Measurements from ENCODE around the gene ERN1. TPM values are rescaled to one million over a fixed set of nuclear protein-coding genes. Genes with fewer than 3 reads are reported as not detected.

ERN1 gene
- total RNA-seq, 1 experiment from 2014 or later = 27.5 TPM

DNA sequence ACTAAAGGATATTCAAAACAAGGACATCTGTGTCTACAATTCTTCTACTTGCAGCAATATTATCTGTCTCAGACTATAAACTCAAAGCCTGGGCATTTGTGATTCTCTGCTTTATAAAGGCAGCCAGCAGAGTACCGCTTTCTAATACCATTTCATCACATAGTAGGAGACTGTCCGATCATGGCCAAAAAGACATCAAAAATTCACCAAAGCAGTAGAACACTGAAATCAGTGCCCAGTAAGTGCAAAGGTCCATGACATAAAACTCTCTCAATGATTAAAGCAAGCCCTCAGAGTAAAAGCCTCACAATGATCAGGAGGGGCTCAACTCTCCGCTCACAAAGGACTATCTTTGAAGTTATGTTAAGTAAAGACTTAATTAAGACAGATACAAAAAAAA, 23.0 kb downstream of the ERN1 start:
- Mint-ChIP-seq H3K9me3 (ENCODE audit: unreplicated experiment) (no peaks in the 10 kb centered on the region), H3K27ac (ENCODE audit: unreplicated experiment) (no peak overlapping the region), H3K27me3 (ENCODE audit: insufficient read depth, unreplicated experiment) (no peaks in the 10 kb centered on the region), H3K4me3 (ENCODE audit: unreplicated experiment) (no peak overlapping the region), H3K4me1 (ENCODE audit: low read depth, unreplicated experiment) (peaks cover 29% of the 10 kb centered on the region), H3K36me3 (ENCODE audit: insufficient read depth, unreplicated experiment) (no peaks in the 10 kb centered on the region)
- no TSS peak for BruUV-seq (replicated peaks)
- DNase-seq = no peak
- Histone ChIP-seq H3K36me3 (ENCODE audit: control insufficient read depth, insufficient read depth, low read length) (no peaks in the 10 kb centered on the region), H3K27me3 (replicated peaks; ENCODE audit: control insufficient read depth, insufficient read depth, low read length) (no peaks in the 10 kb centered on the region), H3K9me3 (no peaks in the 10 kb centered on the region), H3K4me3 (ENCODE audit: low read depth, low read length) (no peak overlapping the region), H3K4me1 (peaks cover 18% of the 10 kb centered on the region)
- intact Hi-C loops (cut with micrococcal nuclease; ENCODE audit: unreplicated experiment) = no loop called here
- TF ChIP-seq, protein P1, sequence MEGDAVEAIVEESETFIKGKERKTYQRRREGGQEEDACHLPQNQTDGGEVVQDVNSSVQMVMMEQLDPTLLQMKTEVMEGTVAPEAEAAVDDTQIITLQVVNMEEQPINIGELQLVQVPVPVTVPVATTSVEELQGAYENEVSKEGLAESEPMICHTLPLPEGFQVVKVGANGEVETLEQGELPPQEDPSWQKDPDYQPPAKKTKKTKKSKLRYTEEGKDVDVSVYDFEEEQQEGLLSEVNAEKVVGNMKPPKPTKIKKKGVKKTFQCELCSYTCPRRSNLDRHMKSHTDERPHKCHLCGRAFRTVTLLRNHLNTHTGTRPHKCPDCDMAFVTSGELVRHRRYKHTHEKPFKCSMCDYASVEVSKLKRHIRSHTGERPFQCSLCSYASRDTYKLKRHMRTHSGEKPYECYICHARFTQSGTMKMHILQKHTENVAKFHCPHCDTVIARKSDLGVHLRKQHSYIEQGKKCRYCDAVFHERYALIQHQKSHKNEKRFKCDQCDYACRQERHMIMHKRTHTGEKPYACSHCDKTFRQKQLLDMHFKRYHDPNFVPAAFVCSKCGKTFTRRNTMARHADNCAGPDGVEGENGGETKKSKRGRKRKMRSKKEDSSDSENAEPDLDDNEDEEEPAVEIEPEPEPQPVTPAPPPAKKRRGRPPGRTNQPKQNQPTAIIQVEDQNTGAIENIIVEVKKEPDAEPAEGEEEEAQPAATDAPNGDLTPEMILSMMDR (IDR thresholded peaks at IDR 0.05; ENCODE audit: insufficient read depth in 1 of 2, low read depth in 1 of 2, low read length in 1 of 2, severe bottlenecking in 1 of 2, unreplicated experiment in 1 of 2) = no peak
- POLR2A ChIA-PET = no interaction called here
- CTCF ChIA-PET = no interaction called here

DNA sequence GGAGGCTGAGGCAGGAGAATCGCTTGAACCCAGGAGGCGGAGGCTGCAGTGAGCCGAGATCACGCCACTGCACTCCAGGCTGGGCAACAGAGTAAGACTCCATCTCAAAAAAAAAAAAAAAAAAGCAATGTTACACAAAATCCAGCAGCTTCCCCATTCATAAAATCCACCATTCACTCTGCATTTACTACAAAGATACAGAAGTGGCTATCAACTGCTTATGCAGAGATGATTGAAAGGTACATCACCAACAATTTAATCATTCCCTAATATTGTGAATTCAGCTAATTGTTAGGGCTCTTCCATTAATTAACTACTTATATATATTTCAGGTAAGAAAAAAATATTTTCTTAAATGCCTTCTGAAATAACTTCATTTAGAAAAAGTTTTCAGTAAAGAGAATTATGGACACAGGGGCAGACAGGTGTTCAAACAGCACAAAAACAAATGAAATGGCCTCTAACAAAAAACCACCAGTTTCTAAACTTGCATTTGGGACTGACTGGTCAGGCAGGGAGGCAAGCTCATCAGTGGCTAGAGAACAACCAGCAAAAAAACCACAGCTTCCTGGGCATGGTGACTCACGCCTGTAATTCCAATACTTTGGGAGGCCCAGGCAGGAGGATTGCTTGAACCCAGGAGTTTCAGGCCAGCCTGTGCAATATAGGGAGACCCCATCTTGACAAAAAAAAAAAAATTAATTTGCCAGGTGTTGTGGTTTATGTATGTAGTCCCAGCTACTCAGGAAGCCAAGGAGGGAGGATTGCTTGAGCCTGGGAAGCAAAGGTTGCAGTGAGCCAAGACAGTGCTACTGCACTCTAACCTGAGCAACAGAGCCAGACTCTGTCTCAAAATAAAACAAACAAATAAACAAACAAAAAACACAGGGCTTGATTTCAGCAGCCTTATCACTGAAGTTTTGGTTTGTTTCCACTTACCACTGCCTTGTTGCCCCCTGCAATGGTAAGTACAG, 26.3 kb downstream of the ERN1 start:
- no peak for DNase-seq
- POLR2A ChIA-PET = interaction anchor here (0.6 kb wide), 1 partner anchor 11 kb away, joined by 3 read pairs; no protein-coding TSS in a partner anchor
- Mint-ChIP-seq H3K4me3 (ENCODE audit: unreplicated experiment) (no peak overlapping the region), H3K4me1 (ENCODE audit: low read depth, unreplicated experiment) (peaks cover 12% of the 10 kb centered on the region), H3K27me3 (ENCODE audit: insufficient read depth, unreplicated experiment) (no peaks in the 10 kb centered on the region), H3K9me3 (ENCODE audit: unreplicated experiment) (no peaks in the 10 kb centered on the region), H3K36me3 (ENCODE audit: insufficient read depth, unreplicated experiment) (no peaks in the 10 kb centered on the region), H3K27ac (ENCODE audit: unreplicated experiment) (no peak overlapping the region)
- no peaks in the 10 kb centered on the region for H3K36me3 ChIP-seq (ENCODE audit: control insufficient read depth, insufficient read depth, low read length)
- no peaks in the 10 kb centered on the region for H3K4me1 ChIP-seq
- intact Hi-C loops (cut with micrococcal nuclease; ENCODE audit: unreplicated experiment) = no loop called here
- no TSS peak for BruUV-seq (replicated peaks)
- TF ChIP-seq, protein P1 (IDR thresholded peaks at IDR 0.05; ENCODE audit: insufficient read depth in 1 of 2, low read depth in 1 of 2, low read length in 1 of 2, severe bottlenecking in 1 of 2, unreplicated experiment in 1 of 2) = no peak
- H3K27me3 ChIP-seq (replicated peaks; ENCODE audit: control insufficient read depth, insufficient read depth, low read length) = no peaks in the 10 kb centered on the region
- CTCF ChIA-PET = interaction anchor here (1.0 kb wide), 1 partner anchor 30 kb away, joined by 3 read pairs; no protein-coding TSS in a partner anchor
- no peak overlapping the region for H3K4me3 ChIP-seq (ENCODE audit: low read depth, low read length)
- H3K9me3 ChIP-seq = no peaks in the 10 kb centered on the region

DNA sequence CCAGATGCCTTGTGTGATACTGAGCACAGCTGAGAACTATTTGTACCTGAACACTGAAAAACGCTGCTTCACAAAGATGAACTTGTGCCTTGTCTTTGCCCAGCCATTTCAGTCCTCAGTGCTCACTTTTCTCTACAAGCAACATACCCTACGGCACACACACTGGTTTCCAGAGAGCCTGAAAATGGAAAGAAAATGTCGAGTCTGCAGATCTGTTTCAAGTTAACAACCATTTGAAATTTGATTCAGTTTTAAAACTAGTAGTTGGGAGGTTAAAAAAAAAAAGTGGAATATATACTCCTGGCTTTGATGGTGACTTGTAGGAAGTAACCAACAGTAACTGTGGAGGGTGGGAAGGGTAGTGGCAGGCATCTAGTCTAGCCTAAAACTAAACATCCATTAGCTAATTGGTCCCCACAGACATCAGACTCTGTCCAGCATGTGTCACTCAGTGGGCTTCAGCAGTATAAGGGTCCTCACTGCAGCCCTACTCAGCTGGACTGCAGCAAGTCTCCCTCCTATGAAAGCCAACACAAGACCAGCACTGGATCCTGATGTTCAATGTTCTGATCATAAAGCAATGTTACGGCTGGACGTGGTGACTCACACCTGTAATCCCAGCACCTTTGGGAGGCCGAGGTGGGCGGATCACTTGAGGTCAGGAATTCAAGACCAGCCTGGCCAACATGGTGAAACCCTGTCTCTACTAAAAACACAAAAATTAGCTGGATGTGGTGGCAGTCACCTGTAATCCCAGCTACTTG, 27.1 kb downstream of the ERN1 start:
- Mint-ChIP-seq H3K4me1 (ENCODE audit: low read depth, unreplicated experiment) (peaks cover 12% of the 10 kb centered on the region), H3K9me3 (ENCODE audit: unreplicated experiment) (no peaks in the 10 kb centered on the region), H3K27me3 (ENCODE audit: insufficient read depth, unreplicated experiment) (no peaks in the 10 kb centered on the region), H3K36me3 (ENCODE audit: insufficient read depth, unreplicated experiment) (no peaks in the 10 kb centered on the region), H3K27ac (ENCODE audit: unreplicated experiment) (no peak overlapping the region), H3K4me3 (ENCODE audit: unreplicated experiment) (no peak overlapping the region)
- H3K9me3 ChIP-seq = no peaks in the 10 kb centered on the region
- no peaks in the 10 kb centered on the region; the same call in 1 of the 2 replicates for H3K36me3 ChIP-seq (ENCODE audit: control insufficient read depth, insufficient read depth, low read length)
- no peaks in the 10 kb centered on the region for H3K27me3 ChIP-seq (replicated peaks; ENCODE audit: control insufficient read depth, insufficient read depth, low read length)
- ChIA-PET CTCF (interaction anchor here (1.0 kb wide), 1 partner anchor 31 kb away, joined by 3 read pairs; no protein-coding TSS in a partner anchor), POLR2A (no interaction called here)
- BruUV-seq (replicated peaks) = no TSS peak
- H3K4me1 ChIP-seq = no peaks in the 10 kb centered on the region
- intact Hi-C loops (cut with micrococcal nuclease; ENCODE audit: unreplicated experiment) = no loop called here
- no peak for DNase-seq
- TF ChIP-seq, protein P1 (IDR thresholded peaks at IDR 0.05; ENCODE audit: insufficient read depth in 1 of 2, low read depth in 1 of 2, low read length in 1 of 2, severe bottlenecking in 1 of 2, unreplicated experiment in 1 of 2) = no peak
- no peak overlapping the region for H3K4me3 ChIP-seq (ENCODE audit: low read depth, low read length)

All from Caco-2 (cell line).